ENCODE data around the gene HIPK2.
A peak's percentile ranks its signal among the peaks of the same experiment; 100 is the strongest.

HIPK2 gene

GRCh38 chr7:139646566-139646965, 131.2 kb downstream of the HIPK2 start:
- TF ChIP-seq MAX (IDR thresholded peaks at IDR 0.05; ENCODE audit: low read depth, low read length) (no peak), MYC (IDR thresholded peaks at IDR 0.05; ENCODE audit: low read depth, low read length) (no peak), POLR2A (IDR thresholded peaks at IDR 0.05; ENCODE audit: extremely low read depth, insufficient read length) (no peak), CTCF (IDR thresholded peaks at IDR 0.05; ENCODE audit: low read depth, low read length) (no peak)
- no peak overlapping the region for H3K4me3 ChIP-seq (ENCODE audit: low read depth, low read length)
- DNase-seq (ENCODE audit: low read depth) = no peak

GRCh38 chr7:139645572-139646523, 131.9 kb downstream of the HIPK2 start:
- TF ChIP-seq MYC (IDR thresholded peaks at IDR 0.05; ENCODE audit: low read depth, low read length) (no peak), POLR2A (IDR thresholded peaks at IDR 0.05; ENCODE audit: extremely low read depth, insufficient read length) (no peak), CTCF (IDR thresholded peaks at IDR 0.05; ENCODE audit: low read depth, low read length) (peak; percentile 97), MAX (IDR thresholded peaks at IDR 0.05; ENCODE audit: low read depth, low read length) (no peak)
- H3K4me3 ChIP-seq (ENCODE audit: low read depth, low read length) = no peak overlapping the region
- DNase-seq (ENCODE audit: low read depth) = peak; percentile 94

GRCh38 chr7:139643951-139644585, 133.7 kb downstream of the HIPK2 start:
- no peak overlapping the region for H3K4me3 ChIP-seq (ENCODE audit: low read depth, low read length)
- peak; percentile 81 for DNase-seq (ENCODE audit: low read depth)
- TF ChIP-seq POLR2A (IDR thresholded peaks at IDR 0.05; ENCODE audit: extremely low read depth, insufficient read length) (no peak), CTCF (IDR thresholded peaks at IDR 0.05; ENCODE audit: low read depth, low read length) (no peak), MAX (IDR thresholded peaks at IDR 0.05; ENCODE audit: low read depth, low read length) (peak; percentile 80), MYC (IDR thresholded peaks at IDR 0.05; ENCODE audit: low read depth, low read length) (peak; percentile 66)

GRCh38 chr7:139642283-139642682, 135.5 kb downstream of the HIPK2 start:
- peak; percentile 40 for DNase-seq (ENCODE audit: low read depth)
- H3K4me3 ChIP-seq (ENCODE audit: low read depth, low read length) = no peak overlapping the region
- TF ChIP-seq MYC (IDR thresholded peaks at IDR 0.05; ENCODE audit: low read depth, low read length) = no peak

GRCh38 chr7:139641337-139641992, 136.3 kb downstream of the HIPK2 start:
- TF ChIP-seq MYC (IDR thresholded peaks at IDR 0.05; ENCODE audit: low read depth, low read length) = no peak
- TF ChIP-seq POLR2A (IDR thresholded peaks at IDR 0.05; ENCODE audit: extremely low read depth, insufficient read length) = no peak
- TF ChIP-seq MAX (IDR thresholded peaks at IDR 0.05; ENCODE audit: low read depth, low read length) = no peak
- no peak for TF ChIP-seq CTCF (IDR thresholded peaks at IDR 0.05; ENCODE audit: low read depth, low read length)
- DNase-seq (ENCODE audit: low read depth) = no peak

GRCh38 chr7:139640681-139641080, 137.1 kb downstream of the HIPK2 start:
- peak; percentile 69 for DNase-seq (ENCODE audit: low read depth)

More at GRCh38 chr7:139641337-139641992, 136.3 kb downstream of the HIPK2 start:
- no peak overlapping the region for H3K4me3 ChIP-seq (ENCODE audit: low read depth, low read length)

More at GRCh38 chr7:139640681-139641080, 137.1 kb downstream of the HIPK2 start:
- no peak overlapping the region for H3K4me3 ChIP-seq (ENCODE audit: low read depth, low read length)
- TF ChIP-seq MYC (IDR thresholded peaks at IDR 0.05; ENCODE audit: low read depth, low read length) (no peak), MAX (IDR thresholded peaks at IDR 0.05; ENCODE audit: low read depth, low read length) (no peak), CTCF (IDR thresholded peaks at IDR 0.05; ENCODE audit: low read depth, low read length) (no peak), POLR2A (IDR thresholded peaks at IDR 0.05; ENCODE audit: extremely low read depth, insufficient read length) (no peak)

Measured in NB4 (cell line).